Sigmoid colon (tissue), 7 donors: ENCODE measurements around the gene IL12A. TPM values are rescaled to one million over a fixed set of nuclear protein-coding genes. Genes with fewer than 3 reads are reported as not detected.

Experiments used
- DNase-seq: peaks from one replicate; pipeline ENCODE4 v3.0.0-alpha.2; 2019
- H3K27ac ChIP-seq, 4 donors: fragments of 200-600 bp; sonication (generic); one replicate each; pipeline ENCODE4 v1.5.1; 2016 to 2019; ENCODE audit warnings: mild to moderate bottlenecking in 1 of 4
- H3K27me3 ChIP-seq, 3 donors: fragments of 200-600 bp; sonication (generic); one replicate each; pipeline ENCODE4 v1.5.1; 2019; ENCODE audit warnings: mild to moderate bottlenecking in 1 of 3
- H3K36me3 ChIP-seq, 4 donors: fragments of 200-600 bp; sonication (generic); one replicate each; pipeline ENCODE4 v1.5.1; 2016 to 2019
- H3K4me1 ChIP-seq, 4 donors: fragments of 200-600 bp; sonication (generic); one replicate each; pipeline ENCODE4 v1.5.1; 2017 to 2019
- H3K4me3 ChIP-seq, 4 donors: fragments of 200-600 bp; sonication (generic); one replicate each; pipeline ENCODE4 v1.5.1; 2017 to 2019; ENCODE audit warnings: mild to moderate bottlenecking in 2 of 4, moderate library complexity in 1 of 4
- H3K9me3 ChIP-seq, 4 donors: fragments of 200-600 bp in 3 of 4; sonication (generic) in 3 of 4; one replicate each; pipeline versions ENCODE4 v1.5.1 to v1.6.1; 2013 to 2019
- EP300 ChIP-seq, 4 donors: sonication (generic); formaldehyde crosslinking; IDR thresholded peaks; one replicate each; pipeline ENCODE4 v1.6.1; 2017; ENCODE audit warnings: antibody characterized with exemption in 4 of 4
- POLR2A ChIP-seq, 2 donors: fragments of 450-650 bp; IDR thresholded peaks; one replicate each; pipeline ENCODE4 v1.6.1; 2016; ENCODE audit warnings: antibody characterized with exemption in 2 of 2, mild to moderate bottlenecking in 2 of 2, moderate library complexity in 2 of 2
- POLR2AphosphoS5 ChIP-seq, 4 donors: sonication (generic); formaldehyde crosslinking; IDR thresholded peaks; one replicate each; pipeline ENCODE4 v1.6.1; 2017; ENCODE audit warnings: antibody characterized with exemption in 4 of 4
- WGBS, 2 donors: extraction: QIAGEN DNeasy Blood & Tissue Kit; methylation state at CpG; one replicate each; pipeline ENCODE4 v1.1.7; 2013; 5-methylcytosine and 5-hydroxymethylcytosine counted together
- intact Hi-C: fragments of 100-400 bp; cut with DNase I; formaldehyde crosslinking; loops from one replicate; pipeline ENCODE4 v1.15.1; 2023
- polyA plus RNA-seq, 3 donors: library from polyadenylated mRNA; stranded (reverse); fragments of 200-250 nt; gene quantifications; one replicate each; pipeline ENCODE4 v1.2.3, GENCODE V29; 2013
- total RNA-seq, 4 donors: library from RNA; depleted of rRNA; stranded (reverse); fragments of >200 nt; gene quantifications; one replicate each; pipeline ENCODE4 v1.1.0, GENCODE V29; 2016
- TF ChIP-seq, protein P1 (sequence below), 4 experiments: fragments of 450-650 bp in 3 of 4; fragments of 200-600 bp in 1 of 4; IDR thresholded peaks; one replicate each; pipeline ENCODE4 v1.5.1; 2016 to 2019; ENCODE audit warnings: antibody characterized with exemption in 4 of 4, mild to moderate bottlenecking in 3 of 4, moderate library complexity in 2 of 4
- donor health status: healthy with polysubstance abuse.
- donor health status: Bipolar disorder and iron deficiency.
- donor health status: healthy.

IL12A gene
- total and polyA plus RNA-seq, 7 donors, result 0.27 to 3.9 (median 1.1) TPM; not detected in 2

DNA sequence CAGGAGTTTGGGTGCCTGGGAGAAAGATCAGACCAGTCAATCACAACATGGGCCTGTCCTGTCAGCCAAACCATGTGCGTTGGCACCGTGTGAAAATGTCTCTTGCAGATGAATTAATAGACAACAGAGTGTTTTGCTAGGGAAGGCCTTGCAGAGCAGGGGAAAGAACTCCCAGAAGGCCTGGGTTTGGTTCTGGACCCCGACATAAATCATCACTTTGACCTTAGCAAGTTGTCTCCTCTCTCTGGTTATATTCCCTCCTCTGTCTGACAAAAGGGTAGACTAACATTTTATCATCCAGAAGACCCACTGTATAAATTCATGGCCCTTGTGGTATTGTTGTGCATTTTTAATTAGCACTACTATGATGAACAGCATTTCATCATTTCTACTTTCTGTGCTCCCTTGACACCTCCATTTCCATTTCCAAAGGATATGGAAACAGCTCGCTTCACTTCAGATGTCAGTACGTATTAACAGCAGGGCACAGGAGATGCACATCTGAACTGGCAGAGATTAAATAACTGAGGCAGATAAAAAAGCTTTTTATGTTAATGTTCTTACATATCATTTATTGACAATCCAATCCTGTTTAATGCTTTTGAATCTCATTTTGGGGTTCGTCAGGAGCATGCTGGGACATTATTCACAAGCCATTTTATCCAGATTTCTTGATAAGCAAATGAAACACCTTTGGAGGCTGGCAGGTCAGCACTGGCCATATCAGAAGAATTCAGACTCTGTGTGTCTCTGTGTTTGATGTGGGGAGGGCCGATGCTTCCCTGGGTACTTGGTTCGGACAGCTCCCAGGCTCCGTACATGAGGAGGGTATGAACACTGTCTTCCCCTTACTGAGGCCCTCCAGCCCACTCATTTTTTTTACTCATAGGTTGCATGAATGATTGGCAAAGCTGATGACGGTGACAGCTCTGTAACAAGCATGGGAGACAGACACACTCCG lies 28.2 kb upstream of the IL12A start:
- no peak for TF ChIP-seq EP300 (IDR thresholded peaks at IDR 0.05)

DNA sequence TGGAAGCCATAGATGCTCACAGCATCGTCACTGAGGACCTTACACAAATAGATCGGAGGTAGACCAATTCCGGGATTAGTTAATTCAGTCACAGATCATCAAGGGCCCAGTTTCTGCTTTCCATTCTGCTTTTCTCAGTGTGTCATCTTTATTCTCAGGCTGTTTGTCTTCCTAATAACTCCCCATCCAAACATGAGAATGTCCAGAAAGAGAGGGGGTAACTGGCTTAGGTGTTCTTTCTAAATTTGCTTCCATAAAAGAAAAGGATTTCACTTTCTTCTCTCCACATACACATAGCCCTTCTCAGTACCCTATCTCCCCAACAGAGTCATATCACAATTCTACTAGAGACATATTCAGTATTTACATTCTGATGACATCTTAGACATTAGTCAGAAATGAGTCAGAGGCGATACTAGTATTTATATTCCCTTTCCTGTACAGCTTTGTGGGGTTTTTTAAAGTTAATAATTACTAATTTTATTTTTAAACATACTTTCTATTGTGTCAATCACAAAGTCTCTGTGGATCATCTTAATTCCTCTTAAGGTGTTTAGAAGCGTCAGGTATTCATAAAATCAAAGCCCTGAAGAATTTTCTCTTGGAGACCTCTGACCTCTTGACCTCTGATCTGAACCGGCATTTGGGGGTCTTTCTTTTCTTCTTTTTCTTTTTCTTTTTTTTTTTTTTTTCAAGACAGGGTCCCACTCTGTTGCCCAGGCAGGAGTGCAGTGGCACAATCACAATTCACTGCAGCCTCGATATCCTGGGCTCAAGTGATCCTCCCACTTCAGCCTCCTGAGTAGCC lies 24.3 kb upstream of the IL12A start:
- Histone ChIP-seq H3K9me3 (no peaks in the 10 kb centered on the region), H3K36me3 (no peaks in the 10 kb centered on the region), H3K4me1 (no peaks in the 10 kb centered on the region), H3K4me3 (no peak overlapping the region), H3K27ac (no peak overlapping the region), H3K27me3 (no peaks in the 10 kb centered on the region)
- intact Hi-C loops, result no loop called here
- WGBS, 2 donors, result 81 to 82% methylated on average over 7 of the region's 7 CpGs
- TF ChIP-seq, protein P1, sequence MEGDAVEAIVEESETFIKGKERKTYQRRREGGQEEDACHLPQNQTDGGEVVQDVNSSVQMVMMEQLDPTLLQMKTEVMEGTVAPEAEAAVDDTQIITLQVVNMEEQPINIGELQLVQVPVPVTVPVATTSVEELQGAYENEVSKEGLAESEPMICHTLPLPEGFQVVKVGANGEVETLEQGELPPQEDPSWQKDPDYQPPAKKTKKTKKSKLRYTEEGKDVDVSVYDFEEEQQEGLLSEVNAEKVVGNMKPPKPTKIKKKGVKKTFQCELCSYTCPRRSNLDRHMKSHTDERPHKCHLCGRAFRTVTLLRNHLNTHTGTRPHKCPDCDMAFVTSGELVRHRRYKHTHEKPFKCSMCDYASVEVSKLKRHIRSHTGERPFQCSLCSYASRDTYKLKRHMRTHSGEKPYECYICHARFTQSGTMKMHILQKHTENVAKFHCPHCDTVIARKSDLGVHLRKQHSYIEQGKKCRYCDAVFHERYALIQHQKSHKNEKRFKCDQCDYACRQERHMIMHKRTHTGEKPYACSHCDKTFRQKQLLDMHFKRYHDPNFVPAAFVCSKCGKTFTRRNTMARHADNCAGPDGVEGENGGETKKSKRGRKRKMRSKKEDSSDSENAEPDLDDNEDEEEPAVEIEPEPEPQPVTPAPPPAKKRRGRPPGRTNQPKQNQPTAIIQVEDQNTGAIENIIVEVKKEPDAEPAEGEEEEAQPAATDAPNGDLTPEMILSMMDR (IDR thresholded peaks at IDR 0.05), result no peak
- TF ChIP-seq EP300 (IDR thresholded peaks at IDR 0.05), result no peak
- no peak for DNase-seq

More for the DNA sequence above, 28.2 kb upstream of the IL12A start:
- no peak overlapping the region for H3K27ac ChIP-seq
- H3K27me3 ChIP-seq, result no peaks in the 10 kb centered on the region
- no peaks in the 10 kb centered on the region for H3K4me1 ChIP-seq
- no peak for DNase-seq
- 93% methylated on average over 11 of the region's 11 CpGs for WGBS, 2 donors
- H3K4me3 ChIP-seq, result no peak overlapping the region
- no peaks in the 10 kb centered on the region for H3K9me3 ChIP-seq
- H3K36me3 ChIP-seq, result no peaks in the 10 kb centered on the region
- intact Hi-C loops, result no loop called here

DNA sequence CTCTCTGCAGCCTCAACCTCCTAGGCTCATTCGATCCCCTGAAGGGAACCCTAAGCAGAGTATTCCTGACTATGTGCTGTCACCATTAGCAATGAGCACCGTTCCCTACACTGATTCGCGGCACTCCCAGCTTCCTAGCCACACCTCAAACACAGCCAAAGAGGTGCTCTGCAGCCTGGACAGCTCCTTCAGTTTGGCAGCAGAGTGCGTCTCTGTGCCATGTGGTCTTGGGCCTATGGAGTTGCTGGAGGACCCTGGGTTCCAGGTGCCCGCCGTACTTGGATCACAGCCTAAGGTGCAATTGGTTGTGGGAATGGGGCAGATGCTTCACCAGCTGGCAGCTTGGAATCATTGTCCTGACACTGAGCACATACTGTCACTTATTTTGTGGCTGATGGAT lies 17.3 kb upstream of the IL12A start:
- 81 to 94% methylated on average over 7 of the region's 7 CpGs for WGBS, 2 donors
- no peak for DNase-seq
- no peaks in the 10 kb centered on the region for H3K4me1 ChIP-seq
- H3K27ac ChIP-seq, result no peak overlapping the region
- no peaks in the 10 kb centered on the region for H3K27me3 ChIP-seq
- intact Hi-C loops, result no loop called here
- H3K9me3 ChIP-seq, result no peaks in the 10 kb centered on the region
- H3K4me3 ChIP-seq, result no peak overlapping the region
- H3K36me3 ChIP-seq, result no peaks in the 10 kb centered on the region
- TF ChIP-seq, protein P1 (IDR thresholded peaks at IDR 0.05), result no peak
- TF ChIP-seq EP300 (IDR thresholded peaks at IDR 0.05) (no peak), POLR2AphosphoS5 (IDR thresholded peaks at IDR 0.05) (no peak), POLR2A (IDR thresholded peaks at IDR 0.05) (no peak)

DNA sequence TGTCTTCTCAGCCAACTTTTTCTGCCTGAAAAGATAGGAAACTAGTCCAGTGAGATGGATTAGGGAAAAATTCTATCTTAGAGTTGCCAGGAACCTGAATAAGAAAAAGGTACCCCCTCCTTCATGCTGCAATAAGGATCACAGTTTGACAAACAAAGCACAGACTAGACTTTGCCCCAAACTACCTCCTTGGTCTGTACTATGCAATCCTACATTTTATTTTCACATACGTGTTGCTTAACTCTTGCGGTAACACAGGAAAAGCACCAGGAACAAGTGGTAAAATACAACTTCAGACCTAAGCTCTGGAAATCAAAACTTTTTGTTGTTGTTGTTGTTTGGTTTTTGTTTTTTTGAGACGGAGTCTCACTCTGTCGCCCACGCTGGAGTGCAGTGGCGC lies 11.3 kb upstream of the IL12A start:
- intact Hi-C loops, result loop anchor here (5.0 kb wide), 1 partner anchor 40 kb away; no protein-coding TSS in a partner anchor
- Histone ChIP-seq H3K9me3 (no peaks in the 10 kb centered on the region), H3K27me3 (no peaks in the 10 kb centered on the region), H3K36me3 (no peaks in the 10 kb centered on the region), H3K4me1 (peaks cover 0 to 24% (median 11%) of the 10 kb centered on the region in 4 donors), H3K4me3 (no peak overlapping the region), H3K27ac (peak overlapping the region in 2 of 4 donors; percentile 59 to 68)
- DNase-seq, result no peak
- TF ChIP-seq POLR2AphosphoS5 (IDR thresholded peaks at IDR 0.05), result no peak
- TF ChIP-seq EP300 (IDR thresholded peaks at IDR 0.05), result no peak
- TF ChIP-seq POLR2A (IDR thresholded peaks at IDR 0.05), result no peak
- TF ChIP-seq, protein P1 (IDR thresholded peaks at IDR 0.05), result no peak
- WGBS, 2 donors, result 60 to 80% methylated on average over 6 of the region's 6 CpGs

DNA sequence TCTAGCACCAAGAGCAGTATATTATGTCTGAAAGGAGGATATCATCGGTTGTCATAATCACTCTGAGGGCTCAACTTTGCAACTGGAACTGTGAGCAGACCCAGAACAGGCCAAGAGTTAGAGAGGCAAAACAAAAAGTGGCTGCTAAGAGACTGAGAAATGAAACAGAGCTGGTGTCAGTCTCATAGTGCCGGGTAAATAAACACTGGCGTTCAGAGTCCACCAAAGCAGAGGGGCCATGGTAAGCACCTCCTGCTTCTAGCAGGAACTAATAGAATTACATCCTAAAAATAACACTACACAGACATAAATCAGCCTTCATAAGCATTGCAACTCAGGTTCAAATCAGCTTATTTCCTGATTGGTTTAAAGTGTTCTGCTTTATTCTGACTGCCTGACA lies 10.3 kb upstream of the IL12A start:
- no peaks in the 10 kb centered on the region for H3K36me3 ChIP-seq
- H3K4me3 ChIP-seq, result no peak overlapping the region
- no peak for DNase-seq
- TF ChIP-seq POLR2AphosphoS5 (IDR thresholded peaks at IDR 0.05), result peak in 3 of 4 donors; percentile 63 to 69 (median 64)
- TF ChIP-seq EP300 (IDR thresholded peaks at IDR 0.05), result peak in 2 of 4 donors; percentile 19 to 71
- TF ChIP-seq, protein P1 (IDR thresholded peaks at IDR 0.05), result no peak
- H3K27me3 ChIP-seq, result no peaks in the 10 kb centered on the region
- 6 to 17% methylated on average over 3 of the region's 3 CpGs for WGBS, 2 donors
- no peaks in the 10 kb centered on the region for H3K9me3 ChIP-seq
- intact Hi-C loops, result loop anchor here (5.0 kb wide), 1 partner anchor 41 kb away; no protein-coding TSS in a partner anchor
- H3K27ac ChIP-seq, result peak overlapping the region; percentile 20 to 68 (median 49)
- H3K4me1 ChIP-seq, result peaks cover 0 to 24% (median 11%) of the 10 kb centered on the region in 4 donors
